Measurements from ENCODE around the gene SVOPL. TPM values are rescaled to one million over a fixed set of nuclear protein-coding genes. Genes with fewer than 3 reads are reported as not detected.

SVOPL gene
- total RNA-seq, 1 experiment from 2014 or later: not detected

DNA sequence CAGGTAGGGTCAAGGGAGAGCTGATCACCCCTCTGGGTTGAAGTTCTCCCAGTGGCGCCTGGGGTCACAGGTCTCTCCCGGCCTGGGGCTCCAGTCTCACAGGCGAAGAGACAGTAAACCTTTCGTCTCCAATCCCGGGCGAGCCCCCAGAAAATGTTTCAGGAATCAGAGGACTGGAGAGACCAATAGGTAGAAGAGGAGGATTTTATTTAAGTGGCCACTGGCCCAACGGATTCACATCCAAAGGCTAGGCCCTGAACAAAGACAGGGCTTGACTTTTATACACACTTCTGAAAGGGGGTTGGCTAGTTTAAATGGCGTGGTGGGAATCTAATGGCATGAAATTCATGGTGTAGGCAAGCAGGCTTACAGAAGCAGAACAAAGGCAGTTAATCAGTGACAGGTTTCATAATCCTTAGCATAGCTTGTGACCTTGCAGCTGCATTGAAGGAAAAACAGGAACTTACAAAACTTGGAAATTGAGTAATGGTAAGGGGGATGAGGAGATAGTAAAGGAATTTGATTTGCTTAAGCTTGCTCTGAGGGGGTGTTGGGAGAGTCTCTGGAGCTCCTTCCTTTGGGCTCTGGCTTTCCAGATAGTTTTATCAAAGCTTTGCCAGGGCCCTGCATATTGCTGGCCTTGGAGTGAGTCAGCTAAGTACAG, 135.6 kb downstream of the SVOPL start:
- DNase-seq (ENCODE audit: extremely low read depth, low read depth): no peak

DNA sequence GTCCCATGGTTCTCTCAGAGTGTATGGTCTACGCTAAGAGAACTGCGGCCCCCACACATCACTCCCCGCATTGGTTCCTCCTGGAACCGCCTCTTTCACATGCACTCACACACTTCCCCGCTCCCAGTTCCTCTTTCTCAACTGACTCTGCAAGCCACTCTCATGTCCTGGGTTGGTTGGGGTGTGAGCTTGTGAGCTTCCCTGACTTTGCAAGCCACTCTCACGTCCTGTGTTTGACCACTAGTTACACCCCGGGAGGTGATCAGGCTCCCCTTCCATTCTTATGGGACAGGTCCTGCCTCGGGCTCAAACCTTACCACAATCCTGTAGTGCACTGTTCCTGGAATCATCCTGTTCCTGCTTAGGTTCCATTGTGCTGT, 136.1 kb downstream of the SVOPL start:
- no peak for DNase-seq (ENCODE audit: extremely low read depth, low read depth)

DNA sequence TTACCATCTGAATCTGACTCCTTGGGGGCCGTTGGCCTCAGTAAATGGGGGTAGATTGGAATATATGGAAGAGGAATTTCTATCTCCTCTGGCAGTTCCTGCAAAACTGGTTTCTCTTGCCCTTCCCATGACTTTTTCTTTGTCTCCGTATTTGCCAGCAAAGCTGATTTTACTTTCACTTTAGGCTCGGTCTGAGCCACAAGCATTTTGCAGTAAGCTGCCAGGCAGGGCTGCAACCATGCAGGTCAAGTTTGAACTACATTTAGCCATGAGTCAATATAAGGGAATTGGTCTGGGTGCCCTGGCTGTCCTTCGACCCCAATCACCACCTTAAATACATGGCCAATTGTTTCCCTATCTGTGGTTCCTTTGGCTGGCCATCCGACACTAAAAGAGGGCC, 136.8 kb downstream of the SVOPL start:
- no peak for DNase-seq (ENCODE audit: extremely low read depth, low read depth)

DNA sequence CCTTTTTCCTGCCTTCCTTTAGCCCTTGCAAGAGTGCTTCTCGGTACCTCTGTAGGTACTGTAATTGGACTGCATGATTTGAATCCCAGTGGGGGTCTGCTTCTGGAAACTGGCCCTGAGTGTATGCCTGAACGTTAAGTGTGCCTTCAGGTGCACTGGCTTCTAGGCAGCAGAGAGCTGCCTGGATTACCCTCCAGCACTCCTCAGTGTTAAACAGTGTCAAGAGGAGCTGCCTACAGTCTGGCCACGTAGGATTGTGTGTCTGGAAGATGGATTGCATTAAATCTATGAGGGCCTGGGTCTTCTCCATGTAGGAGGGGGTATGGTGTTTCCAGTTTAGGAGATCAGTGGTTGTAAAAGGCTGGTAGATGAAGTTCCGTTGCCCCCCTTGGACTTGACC, 137.4 kb downstream of the SVOPL start:
- DNase-seq (ENCODE audit: extremely low read depth, low read depth): no peak

DNA sequence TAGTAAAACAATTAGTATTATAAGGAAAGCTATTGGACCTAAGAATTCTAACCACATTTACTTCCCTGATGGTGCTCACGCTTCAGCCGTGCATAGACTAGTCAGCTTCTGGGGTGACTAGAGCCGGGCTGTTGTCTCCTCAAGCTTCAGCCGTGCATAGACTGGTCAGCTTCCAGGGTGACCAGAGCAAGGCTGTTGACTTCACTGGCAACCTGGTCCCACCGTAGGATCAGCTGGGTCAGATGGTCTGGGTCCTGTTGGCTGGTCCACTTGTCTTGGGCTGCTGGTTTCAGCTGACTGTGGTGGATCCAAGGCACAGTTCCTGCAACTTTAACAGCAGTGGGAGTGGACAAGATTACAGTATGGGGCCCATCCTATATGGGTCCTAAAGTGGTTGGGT, 141.7 kb downstream of the SVOPL start:
- DNase-seq (ENCODE audit: extremely low read depth, low read depth): no peak

DNA sequence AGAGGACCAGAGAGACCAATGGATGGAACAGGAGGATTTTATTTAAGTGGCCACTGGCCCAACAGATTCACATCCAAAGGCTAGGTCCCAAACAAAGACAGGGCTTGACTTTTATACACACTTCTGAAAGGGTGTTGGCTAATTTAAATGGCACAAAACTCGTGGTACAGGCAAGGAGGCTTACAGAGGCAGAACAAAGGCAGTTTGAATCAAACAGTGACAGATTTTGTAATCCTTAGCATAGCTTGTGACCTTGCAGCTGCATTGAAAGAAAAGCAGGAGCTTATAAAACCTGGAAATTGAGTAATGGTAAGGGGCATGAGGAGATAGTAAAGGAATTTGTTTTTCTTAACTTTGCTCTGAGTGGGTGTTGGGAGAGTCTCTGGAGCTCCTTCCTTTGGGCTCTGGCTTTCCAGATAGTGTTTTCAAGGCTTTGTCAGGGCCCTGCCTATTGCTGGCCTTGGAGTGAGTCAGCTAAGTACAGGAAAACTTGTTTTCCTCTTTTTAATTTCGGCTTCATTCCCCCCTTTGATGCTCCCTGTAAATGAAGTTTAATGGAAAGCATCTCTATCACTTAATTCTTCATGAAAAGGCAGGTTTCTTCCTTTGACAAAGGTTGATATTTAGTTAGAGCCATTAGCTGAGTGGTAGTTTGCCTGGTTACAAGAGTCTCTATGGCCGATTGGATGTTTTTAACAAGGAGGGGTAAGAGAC, 144.2 kb downstream of the SVOPL start:
- no peak for DNase-seq (ENCODE audit: extremely low read depth, low read depth)

DNA sequence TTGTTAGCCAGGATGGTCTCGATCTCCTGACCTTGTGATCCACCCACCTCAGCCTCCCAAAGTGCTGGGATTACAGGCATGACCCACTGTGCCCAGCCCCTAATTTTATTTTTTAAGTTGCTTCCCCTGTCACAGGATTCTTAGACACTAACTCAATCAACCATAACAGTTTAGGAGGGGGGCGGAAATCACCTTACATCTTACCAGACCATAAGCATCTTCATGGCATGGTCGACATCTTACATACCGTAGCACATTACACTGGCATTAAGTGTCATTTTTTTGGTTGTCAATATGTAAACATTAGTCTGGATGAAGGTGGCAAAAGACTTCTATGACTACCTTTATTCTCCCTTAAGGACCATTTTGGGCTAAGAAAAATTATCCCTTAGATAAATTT, 145.5 kb downstream of the SVOPL start:
- no peak for DNase-seq (ENCODE audit: extremely low read depth, low read depth)

DNA sequence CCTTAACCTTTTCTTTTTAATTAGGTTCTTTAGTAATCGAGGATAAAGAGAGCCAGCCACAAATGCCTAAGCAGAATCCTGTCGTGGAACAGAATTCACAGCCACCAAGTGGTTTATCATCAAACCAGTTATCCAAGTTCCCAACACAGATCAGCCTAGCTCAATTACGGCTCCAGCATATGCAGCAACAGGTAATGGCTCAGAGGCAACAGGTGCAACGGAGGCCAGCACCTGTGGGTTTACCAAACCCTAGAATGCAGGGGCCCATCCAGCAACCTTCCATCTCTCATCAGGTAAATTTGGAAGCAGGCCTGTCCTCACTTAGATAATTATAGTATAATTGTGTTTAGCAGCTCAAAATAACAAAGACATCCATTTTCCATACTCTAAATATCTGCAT, 146.5 kb downstream of the SVOPL start:
- DNase-seq (ENCODE audit: extremely low read depth, low read depth): no peak

DNA sequence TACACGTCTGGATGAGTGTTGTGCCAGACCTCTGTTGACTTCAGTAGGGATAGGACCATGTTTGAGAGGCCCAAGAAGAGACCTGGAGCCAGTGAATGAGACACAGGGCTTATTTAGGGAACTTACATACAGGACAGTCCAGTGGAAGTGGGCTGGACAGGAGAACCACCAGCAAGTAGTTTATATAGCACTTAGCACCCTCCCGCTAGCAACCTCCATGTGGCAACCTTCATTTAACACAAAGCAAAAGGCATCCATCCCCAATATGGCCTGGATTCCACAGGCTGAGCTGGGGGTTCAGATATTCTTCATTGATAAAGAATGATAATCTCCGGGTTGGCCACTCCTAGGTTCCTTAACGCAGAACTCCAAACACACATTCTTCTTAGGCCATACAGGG, 147.4 kb downstream of the SVOPL start:
- DNase-seq (ENCODE audit: extremely low read depth, low read depth): no peak

DNA sequence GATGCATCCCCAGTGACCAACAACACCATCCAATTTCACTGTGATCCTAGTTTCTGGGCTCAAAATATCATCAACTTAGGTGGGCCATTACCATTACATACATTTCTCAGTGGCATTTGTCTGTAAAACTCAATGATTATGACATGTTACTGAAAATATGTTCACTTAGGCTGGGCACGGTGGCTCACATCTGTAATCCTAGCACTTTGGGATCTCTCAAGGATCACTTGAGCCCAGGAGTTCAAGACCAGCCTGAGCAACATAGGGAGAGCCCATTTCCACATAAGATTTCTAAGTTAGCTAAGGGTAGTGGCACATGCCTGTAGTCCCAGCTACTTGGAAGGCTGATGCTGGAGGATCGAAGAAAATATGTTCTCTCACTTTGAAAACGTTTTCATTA, 150.1 kb downstream of the SVOPL start:
- no peak for DNase-seq (ENCODE audit: extremely low read depth, low read depth)

DNA sequence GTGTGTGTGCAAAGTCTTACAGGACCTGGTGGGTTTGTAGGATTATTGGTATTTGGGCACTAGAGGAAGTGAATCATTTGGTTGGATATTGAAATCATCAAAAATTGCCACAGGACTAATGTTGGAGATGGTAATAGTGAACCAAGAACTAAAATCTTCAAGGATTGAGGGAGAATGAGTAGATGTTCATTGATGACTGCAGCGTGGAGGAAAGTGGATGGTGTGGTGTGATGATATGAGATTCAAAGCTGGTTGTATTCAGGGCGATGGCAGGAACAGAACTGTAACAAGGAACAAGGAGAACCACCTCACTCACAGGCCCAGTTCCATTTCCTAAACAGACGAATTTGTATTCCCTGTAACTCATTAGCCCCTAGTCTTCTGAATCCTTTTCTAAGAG, 150.8 kb downstream of the SVOPL start:
- no peak for DNase-seq (ENCODE audit: extremely low read depth, low read depth)

DNA sequence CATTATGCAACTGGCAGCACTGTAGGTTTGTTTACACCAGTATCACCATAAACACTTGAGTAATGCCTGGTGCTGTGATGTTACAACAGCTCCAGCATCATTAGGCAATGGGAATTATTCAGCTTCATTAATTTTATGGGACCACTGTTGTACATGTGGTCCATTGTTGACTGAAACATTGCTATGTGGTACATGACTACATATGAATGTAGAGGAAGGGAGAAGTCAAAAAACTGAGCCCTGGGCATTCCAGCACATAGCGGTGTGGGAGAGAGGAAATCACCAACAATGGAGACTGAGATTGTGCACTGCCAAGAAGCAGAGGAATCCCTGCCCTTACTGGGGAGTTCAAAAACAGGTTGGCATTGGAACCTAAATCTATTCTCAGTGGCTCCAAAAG, 152.1 kb downstream of the SVOPL start:
- no peak for DNase-seq (ENCODE audit: extremely low read depth, low read depth)

DNA sequence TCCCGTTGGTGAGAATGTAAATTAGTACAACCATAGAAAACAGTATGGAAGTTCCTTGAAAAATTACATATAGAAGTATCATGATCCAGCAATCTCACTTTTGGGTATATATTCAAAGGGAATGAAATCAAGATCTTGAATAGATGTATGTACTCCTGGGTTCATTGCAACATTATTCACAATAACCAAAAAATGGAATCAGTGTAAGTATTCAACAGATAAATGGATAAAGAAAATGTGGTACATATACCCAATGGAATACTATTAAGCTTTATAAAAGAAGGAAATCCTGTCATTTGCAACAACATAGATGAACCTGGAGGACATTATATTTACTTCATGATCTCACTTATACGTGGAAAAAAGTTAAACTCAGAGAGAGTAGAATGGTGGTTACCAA, 154.3 kb downstream of the SVOPL start:
- no peak for DNase-seq (ENCODE audit: extremely low read depth, low read depth)

DNA sequence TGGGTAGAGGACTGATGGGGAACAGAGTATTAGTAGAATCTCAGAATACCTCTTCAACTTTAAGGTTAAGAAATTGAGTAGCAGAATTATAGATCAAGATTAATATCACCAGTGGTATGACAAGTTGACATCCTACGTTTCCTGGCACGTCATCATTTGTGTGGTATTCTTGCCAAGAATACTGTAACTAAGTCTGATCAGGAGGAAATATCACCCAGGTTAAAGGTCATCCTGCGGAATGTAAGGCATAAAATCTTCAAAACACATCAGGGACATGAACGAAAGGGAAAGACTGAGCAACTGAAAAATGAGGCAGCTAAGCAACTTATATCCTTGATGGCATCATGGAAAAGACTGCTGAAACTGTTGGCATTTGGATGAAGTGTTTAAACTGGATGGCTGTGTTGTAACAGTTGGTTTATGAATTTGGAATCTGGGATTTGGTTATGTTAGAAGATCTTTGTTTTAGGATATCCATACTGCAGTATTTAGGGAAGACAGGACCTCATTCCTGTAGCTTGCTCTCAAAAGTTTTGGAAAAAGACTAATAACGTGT, 155.0 kb downstream of the SVOPL start:
- no peak for DNase-seq (ENCODE audit: extremely low read depth, low read depth)

DNA sequence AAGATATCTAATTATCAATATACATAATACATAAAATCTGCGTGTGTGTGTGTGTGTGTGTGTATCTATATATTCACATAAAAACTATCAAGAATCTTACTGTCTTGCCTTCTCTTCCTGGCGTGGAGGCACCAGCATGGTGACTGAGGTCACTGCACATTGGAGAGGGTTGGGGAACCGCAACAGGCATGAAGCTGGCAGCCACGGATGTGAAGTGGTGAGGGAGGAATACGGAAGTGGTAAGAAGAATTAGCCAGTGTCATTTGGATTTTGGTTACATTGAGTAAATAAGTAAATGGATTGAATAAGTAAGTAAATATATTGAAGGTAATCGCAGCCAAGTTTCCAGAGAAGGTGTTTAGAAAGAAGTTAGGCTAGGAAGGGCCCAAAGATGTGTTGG, 156.0 kb downstream of the SVOPL start:
- DNase-seq (ENCODE audit: extremely low read depth, low read depth): no peak

Small RNA genes within 50 kb of the gene (small RNA-seq; reads per million reads assigned to genes)
- 0 reads per million in 2 experiments for gene RF00561

Other genes starting within 250 kb of the SVOPL start
- gene TRIM24, start 241.1 kb downstream of the SVOPL start, total RNA-seq (2014; rRNA removed; shearing (Covaris generic)): 10.6 and 12.0 TPM in 2 replicates
- gene TMEM213, start 96.6 kb upstream of the SVOPL start, total RNA-seq (2014; rRNA removed; shearing (Covaris generic)): not detected in 2 replicates
- 0.15 and 0.23 TPM in 2 replicates for gene ATP6V0A4, start 96.8 kb upstream of the SVOPL start, total RNA-seq (2014; rRNA removed; shearing (Covaris generic))